Nephron (organoid): ENCODE measurements around the gene AGAP1.

Source experiments
- H3K27ac Mint-ChIP-seq, 3 experiments: 2 replicates each; pipeline ENCODE4 v1.8.0; 2020; ENCODE audit warnings: mixed read lengths in 3 of 3, mild to moderate bottlenecking in 2 of 3, moderate library complexity in 1 of 3
- H3K27me3 Mint-ChIP-seq: 2 replicates; pipeline ENCODE4 v1.8.0; 2021; ENCODE audit warnings: low read depth, mild to moderate bottlenecking, moderate library complexity, mixed read lengths
- H3K36me3 Mint-ChIP-seq: 2 replicates; pipeline ENCODE4 v1.8.0; 2020; ENCODE audit warnings: low read depth, mixed read lengths
- H3K4me1 Mint-ChIP-seq: 2 replicates; pipeline ENCODE4 v1.8.0; 2020; ENCODE audit warnings: mixed read lengths
- H3K4me3 Mint-ChIP-seq, 3 experiments: 2 replicates each; pipeline ENCODE4 v1.8.0; 2020; ENCODE audit warnings: mild to moderate bottlenecking in 3 of 3, mixed read lengths in 3 of 3, moderate library complexity in 2 of 3
- H3K9me3 Mint-ChIP-seq: 2 replicates; pipeline ENCODE4 v1.8.0; 2020; ENCODE audit warnings: mixed read lengths
- TF ChIP-seq, protein P1 (sequence below), 3 experiments: fragments of 200-600 bp; sonication (generic); IDR thresholded peaks; one replicate each; pipeline ENCODE4 v1.5.0; 2021; ENCODE audit warnings: antibody characterized with exemption in 3 of 3; ENCODE audit not compliant: unreplicated experiment in 3 of 3

AGAP1 gene

GRCh38 chr2:235719146-235719942 is 225.5 kb downstream of the AGAP1 start:
- H3K9me3 Mint-ChIP-seq: no peaks in the 10 kb centered on the region
- no peaks in the 10 kb centered on the region for H3K27me3 Mint-ChIP-seq
- H3K4me1 Mint-ChIP-seq: peaks cover 21% of the 10 kb centered on the region
- H3K27ac Mint-ChIP-seq: no peak overlapping the region
- no peak overlapping the region for H3K4me3 Mint-ChIP-seq
- TF ChIP-seq, protein P1, sequence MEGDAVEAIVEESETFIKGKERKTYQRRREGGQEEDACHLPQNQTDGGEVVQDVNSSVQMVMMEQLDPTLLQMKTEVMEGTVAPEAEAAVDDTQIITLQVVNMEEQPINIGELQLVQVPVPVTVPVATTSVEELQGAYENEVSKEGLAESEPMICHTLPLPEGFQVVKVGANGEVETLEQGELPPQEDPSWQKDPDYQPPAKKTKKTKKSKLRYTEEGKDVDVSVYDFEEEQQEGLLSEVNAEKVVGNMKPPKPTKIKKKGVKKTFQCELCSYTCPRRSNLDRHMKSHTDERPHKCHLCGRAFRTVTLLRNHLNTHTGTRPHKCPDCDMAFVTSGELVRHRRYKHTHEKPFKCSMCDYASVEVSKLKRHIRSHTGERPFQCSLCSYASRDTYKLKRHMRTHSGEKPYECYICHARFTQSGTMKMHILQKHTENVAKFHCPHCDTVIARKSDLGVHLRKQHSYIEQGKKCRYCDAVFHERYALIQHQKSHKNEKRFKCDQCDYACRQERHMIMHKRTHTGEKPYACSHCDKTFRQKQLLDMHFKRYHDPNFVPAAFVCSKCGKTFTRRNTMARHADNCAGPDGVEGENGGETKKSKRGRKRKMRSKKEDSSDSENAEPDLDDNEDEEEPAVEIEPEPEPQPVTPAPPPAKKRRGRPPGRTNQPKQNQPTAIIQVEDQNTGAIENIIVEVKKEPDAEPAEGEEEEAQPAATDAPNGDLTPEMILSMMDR (IDR thresholded peaks at IDR 0.05; ENCODE audit: unreplicated experiment in 3 of 3): no peak
- H3K36me3 Mint-ChIP-seq: peaks cover 29% of the 10 kb centered on the region

DNA sequence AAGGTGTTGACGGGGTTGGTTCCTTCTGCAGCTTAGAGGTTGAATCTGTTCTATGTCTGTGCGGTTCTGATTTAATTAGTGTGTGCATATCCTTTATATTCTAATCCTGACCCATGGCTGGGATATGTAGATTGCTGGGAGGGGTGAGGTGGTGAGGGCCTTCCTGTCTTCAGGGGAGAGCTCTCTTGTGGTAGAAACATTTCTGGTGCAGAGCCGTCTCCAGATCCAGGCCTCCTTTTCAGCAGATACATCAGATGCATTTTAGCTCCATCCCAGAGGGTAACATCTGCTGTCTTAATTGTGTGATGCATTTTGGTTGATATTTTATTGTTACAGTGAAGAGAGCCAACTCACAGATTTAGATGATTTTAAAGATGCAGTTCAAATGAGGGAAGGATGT is 227.8 kb downstream of the AGAP1 start:
- Mint-ChIP-seq H3K27ac (no peak overlapping the region), H3K36me3 (peaks cover 29% of the 10 kb centered on the region), H3K27me3 (no peaks in the 10 kb centered on the region), H3K4me1 (peaks cover 11% of the 10 kb centered on the region), H3K4me3 (no peak overlapping the region), H3K9me3 (no peaks in the 10 kb centered on the region)
- TF ChIP-seq, protein P1 (IDR thresholded peaks at IDR 0.05; ENCODE audit: unreplicated experiment in 3 of 3): no peak

DNA sequence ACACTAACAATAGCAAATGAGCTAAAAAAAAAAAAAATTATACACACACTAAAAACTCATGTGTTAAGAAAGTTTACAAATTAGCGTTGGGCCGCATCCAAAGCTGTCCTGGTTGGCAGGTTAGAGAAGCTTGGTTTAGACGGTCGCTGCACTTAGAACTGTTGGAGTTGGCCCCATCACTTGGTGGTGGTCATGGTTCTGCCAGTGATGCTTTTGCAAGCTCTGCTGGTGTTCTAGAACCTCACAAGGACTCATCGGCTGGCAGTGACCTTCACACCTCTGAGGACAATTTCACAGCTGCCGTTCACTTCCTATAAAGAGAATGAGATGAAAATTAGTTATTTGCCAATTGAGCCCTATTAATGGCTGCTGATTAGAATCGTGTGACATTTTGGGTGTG is 229.0 kb downstream of the AGAP1 start:
- H3K4me3 Mint-ChIP-seq: no peak overlapping the region
- H3K27ac Mint-ChIP-seq: no peak overlapping the region
- H3K4me1 Mint-ChIP-seq: peaks cover 4% of the 10 kb centered on the region
- TF ChIP-seq, protein P1 (IDR thresholded peaks at IDR 0.05; ENCODE audit: unreplicated experiment in 3 of 3): no peak
- H3K9me3 Mint-ChIP-seq: no peaks in the 10 kb centered on the region
- H3K36me3 Mint-ChIP-seq: peaks cover 29% of the 10 kb centered on the region
- H3K27me3 Mint-ChIP-seq: no peaks in the 10 kb centered on the region

DNA sequence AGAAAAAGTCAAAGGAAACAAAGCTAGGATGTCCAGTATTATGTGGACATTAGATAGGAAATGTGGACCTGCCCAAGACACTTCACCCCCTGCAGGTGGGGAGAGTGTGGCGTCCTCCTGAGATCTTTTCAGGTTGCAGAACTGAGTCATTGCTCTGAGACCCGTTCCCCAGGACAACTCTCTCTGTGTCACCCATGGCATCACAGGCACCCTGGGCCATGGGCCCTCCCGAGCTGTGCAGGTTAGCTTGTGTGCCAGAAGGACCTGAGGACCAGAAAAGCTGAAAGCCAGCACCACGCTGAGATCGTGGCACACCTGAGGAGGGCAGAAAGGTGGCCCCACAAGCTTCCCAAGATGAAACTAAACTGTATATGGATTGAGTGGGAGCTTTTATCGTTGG is 229.5 kb downstream of the AGAP1 start:
- Mint-ChIP-seq H3K27ac (no peak overlapping the region), H3K4me3 (no peak overlapping the region), H3K4me1 (peaks cover 2% of the 10 kb centered on the region), H3K36me3 (peaks cover 27% of the 10 kb centered on the region), H3K27me3 (no peaks in the 10 kb centered on the region), H3K9me3 (no peaks in the 10 kb centered on the region)
- TF ChIP-seq, protein P1 (IDR thresholded peaks at IDR 0.05; ENCODE audit: unreplicated experiment in 3 of 3): no peak

GRCh38 chr2:235723811-235724465 is 230.1 kb downstream of the AGAP1 start:
- H3K4me3 Mint-ChIP-seq: no peak overlapping the region
- no peak overlapping the region for H3K27ac Mint-ChIP-seq
- H3K9me3 Mint-ChIP-seq: no peaks in the 10 kb centered on the region
- H3K36me3 Mint-ChIP-seq: peaks cover 24% of the 10 kb centered on the region
- H3K27me3 Mint-ChIP-seq: no peaks in the 10 kb centered on the region
- TF ChIP-seq, protein P1 (IDR thresholded peaks at IDR 0.05; ENCODE audit: unreplicated experiment in 3 of 3): no peak
- H3K4me1 Mint-ChIP-seq: no peaks in the 10 kb centered on the region
